Natural killer cell treated with Interleukin-12 subunit alpha and Interleukin-12 subunit beta and Interleukin-15 and Interleukin-18, amount 100 ng/mL, for 72 hours (primary cell): ENCODE measurements around the gene TP53INP2. TPM values are rescaled to one million over a fixed set of nuclear protein-coding genes. Genes with fewer than 3 reads are reported as not detected.
"Not testable (repeated sequence)": the region's sequence is repeated elsewhere in the genome, so short reads cannot be mapped to it uniquely, and the experiment has no call there.

Source experiments
- ATAC-seq, 2 donors: fragments of 150-1000 bp; cut with Tn5 transposase in 1 of 2; sonication (Bioruptor Pico), chemical (Tn5 transposase) in 1 of 2; 2 replicates each; pipeline ENCODE4 v1.10.0; 2021
- DNase-seq: peaks from one replicate; pipeline ENCODE4 v3.0.0; 2022; ENCODE audit warnings: low spot score
- H3K27ac Mint-ChIP-seq, 2 donors: 1 replicate in 1 of 2; 2 replicates in 1 of 2; pipeline ENCODE4 v1.8.0; 2022; ENCODE audit warnings: mixed read lengths in 2 of 2, mild to moderate bottlenecking in 1 of 2, moderate library complexity in 1 of 2
- H3K27me3 Mint-ChIP-seq, 2 donors: 1 replicate in 1 of 2; 2 replicates in 1 of 2; pipeline ENCODE4 v1.8.0; 2022; ENCODE audit warnings: mixed read lengths in 2 of 2
- H3K36me3 Mint-ChIP-seq: one replicate; pipeline ENCODE4 v1.8.0; 2022; ENCODE audit warnings: mixed read lengths
- H3K4me1 Mint-ChIP-seq, 2 donors: 1 replicate in 1 of 2; 2 replicates in 1 of 2; pipeline ENCODE4 v1.8.0; 2022; ENCODE audit warnings: low read depth in 2 of 2, mixed read lengths in 2 of 2, mild to moderate bottlenecking in 1 of 2
- H3K4me3 Mint-ChIP-seq: one replicate; pipeline ENCODE4 v1.8.0; 2022; ENCODE audit warnings: mixed read lengths
- H3K9me3 Mint-ChIP-seq: 2 replicates; pipeline ENCODE4 v1.8.0; 2022; ENCODE audit warnings: mixed read lengths
- total RNA-seq, 2 donors: library from RNA; stranded (reverse); gene quantifications; one replicate each; pipeline ENCODE4 v1.2.3, GENCODE V29; 2022

Gene TP53INP2, protein sequence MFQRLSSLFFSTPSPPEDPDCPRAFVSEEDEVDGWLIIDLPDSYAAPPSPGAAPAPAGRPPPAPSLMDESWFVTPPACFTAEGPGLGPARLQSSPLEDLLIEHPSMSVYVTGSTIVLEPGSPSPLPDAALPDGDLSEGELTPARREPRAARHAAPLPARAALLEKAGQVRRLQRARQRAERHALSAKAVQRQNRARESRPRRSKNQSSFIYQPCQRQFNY
- 1 to 10 TPM; 3.0 to 4.3 TPM for total RNA-seq

GRCh38 chr20:34704177-34705007 is at the start of gene TP53INP2:
Gene TP53INP2, plus strand, starts transcription at chr20:34704344. Its CDS starts 4,396 bp downstream, at chr20:34708740.
- peak within 1 kb of the TSS; percentile 97 for H3K4me3 Mint-ChIP-seq
- peak within 1 kb of the TSS; percentile 72 to 95 for H3K27ac Mint-ChIP-seq
- no peaks in the 10 kb centered on the region for H3K36me3 Mint-ChIP-seq
- ATAC-seq (peak; percentile 81 to 87), DNase-seq (peak; percentile 92)
- H3K9me3 Mint-ChIP-seq: no peaks in the 10 kb centered on the region
- peaks cover 31 to 33% of the 10 kb centered on the region in 2 donors for H3K4me1 Mint-ChIP-seq
- H3K27me3 Mint-ChIP-seq: peaks cover 0 to 7% of the 10 kb centered on the region in 2 donors

DNA sequence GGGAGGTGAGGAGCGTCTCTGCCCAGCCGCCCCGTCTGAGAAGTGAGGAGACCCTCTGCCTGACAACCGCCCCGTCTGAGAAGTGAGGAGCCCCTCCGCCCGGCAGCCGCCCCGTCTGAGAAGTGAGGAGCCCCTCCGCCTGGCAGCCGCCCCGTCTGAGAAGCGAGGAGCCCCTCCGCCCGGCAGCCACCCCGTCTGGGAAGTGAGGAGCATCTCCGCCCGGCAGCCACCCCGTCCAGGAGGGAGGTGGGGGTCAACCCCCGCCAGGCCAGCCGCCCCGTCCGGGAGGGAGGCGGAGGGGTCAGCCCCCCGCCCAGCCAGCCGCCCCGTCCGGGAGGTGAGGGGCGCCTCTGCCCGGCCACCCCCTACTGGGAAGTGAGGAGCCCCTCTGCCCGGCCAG is 45.5 kb upstream of the TP53INP2 start:
- H3K4me1 Mint-ChIP-seq, H3K27me3 Mint-ChIP-seq, H3K27ac Mint-ChIP-seq, DNase-seq, H3K36me3 Mint-ChIP-seq, H3K4me3 Mint-ChIP-seq, H3K9me3 Mint-ChIP-seq, ATAC-seq: not testable (repeated sequence)

- H3K9me3 Mint-ChIP-seq, DNase-seq, H3K4me1 Mint-ChIP-seq, ATAC-seq, H3K27me3 Mint-ChIP-seq, H3K4me3 Mint-ChIP-seq, H3K36me3 Mint-ChIP-seq, H3K27ac Mint-ChIP-seq: not testable (repeated sequence)
These were observed 42.3 kb upstream of the TP53INP2 start for GRCh38 chr20:34661811-34662210.

GRCh38 chr20:34663213-34663943 is 40.8 kb upstream of the TP53INP2 start:
- Mint-ChIP-seq H3K27ac (no peak overlapping the region), H3K36me3 (no peaks in the 10 kb centered on the region), H3K4me3 (no peak overlapping the region)

GRCh38 chr20:34664751-34665150 is 39.4 kb upstream of the TP53INP2 start:
- not testable (repeated sequence) for H3K4me3 Mint-ChIP-seq, H3K27ac Mint-ChIP-seq, DNase-seq, H3K27me3 Mint-ChIP-seq, H3K9me3 Mint-ChIP-seq, H3K36me3 Mint-ChIP-seq, H3K4me1 Mint-ChIP-seq, ATAC-seq

More at GRCh38 chr20:34663213-34663943, 40.8 kb upstream of the TP53INP2 start:
- Mint-ChIP-seq H3K27me3 (no peaks in the 10 kb centered on the region), H3K9me3 (no peaks in the 10 kb centered on the region), H3K4me1 (peaks cover 2 to 7% of the 10 kb centered on the region in 2 donors)
- ATAC-seq: no peak
- no peak for DNase-seq

DNA sequence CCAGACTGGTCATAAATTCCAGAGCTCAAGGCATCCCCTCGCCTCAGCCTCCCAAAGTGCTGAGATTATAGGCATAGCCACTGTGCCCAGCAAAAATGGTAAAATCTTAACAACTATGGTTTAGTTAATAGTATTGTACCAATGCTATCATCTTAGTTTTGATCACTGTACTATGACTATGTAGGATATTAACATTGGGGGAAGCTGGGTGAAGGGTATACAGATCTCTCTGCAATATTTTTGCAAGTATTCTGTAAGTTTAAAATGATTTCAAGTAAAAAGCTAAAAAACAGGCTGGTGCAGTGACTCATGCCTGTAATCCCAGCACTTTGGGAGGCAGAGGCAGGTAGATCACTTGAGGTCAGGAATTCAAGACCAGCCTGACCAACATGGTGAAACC is 35.0 kb upstream of the TP53INP2 start:
- Mint-ChIP-seq H3K27ac (no peak overlapping the region), H3K27me3 (no peaks in the 10 kb centered on the region), H3K4me1 (peaks cover 0 to 4% of the 10 kb centered on the region in 2 donors), H3K4me3 (no peak overlapping the region), H3K36me3 (no peaks in the 10 kb centered on the region), H3K9me3 (no peaks in the 10 kb centered on the region)
- DNase-seq (no peak), ATAC-seq (no peak)

- Mint-ChIP-seq H3K9me3 (no peaks in the 10 kb centered on the region), H3K4me3 (no peak overlapping the region), H3K4me1 (peaks cover 7 to 15% of the 10 kb centered on the region in 2 donors), H3K27me3 (no peaks in the 10 kb centered on the region), H3K36me3 (no peaks in the 10 kb centered on the region), H3K27ac (no peak overlapping the region)
- ATAC-seq: no peak
- DNase-seq: no peak
These were observed 30.7 kb upstream of the TP53INP2 start for GRCh38 chr20:34673412-34673811.

GRCh38 chr20:34675561-34675960 is 28.6 kb upstream of the TP53INP2 start:
- peak overlapping the region; percentile 95 for H3K4me3 Mint-ChIP-seq

DNA sequence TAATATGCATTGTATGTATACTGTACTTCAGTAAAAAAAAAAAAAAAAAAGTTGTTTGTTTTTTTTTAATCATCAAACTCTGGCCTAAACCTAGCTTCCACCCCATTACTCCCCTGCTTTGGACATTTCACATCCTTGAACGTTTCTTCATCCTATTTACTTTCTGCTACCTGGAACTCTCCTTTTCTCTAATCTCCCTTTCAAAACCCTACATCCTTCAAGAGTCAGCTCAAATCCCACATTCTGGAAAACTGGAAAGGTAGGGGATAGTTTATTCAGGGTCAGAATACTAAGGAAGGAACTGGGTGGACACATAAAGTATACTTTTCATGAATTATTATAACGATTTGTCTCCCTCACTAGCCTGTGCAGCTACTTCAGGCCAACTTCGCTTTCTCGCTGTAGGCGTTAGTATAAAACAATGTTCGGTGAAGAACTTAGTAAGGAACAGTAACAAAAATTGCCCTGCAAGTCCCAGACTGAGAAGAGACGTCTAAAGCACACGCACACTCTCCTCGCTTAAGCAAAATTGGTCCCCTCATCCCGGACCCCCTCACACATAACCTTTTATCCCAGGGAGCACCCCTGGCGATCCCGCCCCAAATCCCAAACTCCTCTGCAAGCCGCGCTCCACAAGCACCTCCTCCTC is 28.0 kb upstream of the TP53INP2 start:
- Mint-ChIP-seq H3K27ac (peak overlapping the region; percentile 80 to 85), H3K4me3 (peak overlapping the region; percentile 95), H3K4me1 (peaks cover 13 to 22% of the 10 kb centered on the region in 2 donors), H3K36me3 (no peaks in the 10 kb centered on the region), H3K27me3 (no peaks in the 10 kb centered on the region), H3K9me3 (no peaks in the 10 kb centered on the region)
- no peak for DNase-seq
- no peak for ATAC-seq

More at GRCh38 chr20:34675561-34675960, 28.6 kb upstream of the TP53INP2 start:
- H3K4me1 Mint-ChIP-seq: peaks cover 9 to 17% of the 10 kb centered on the region in 2 donors
- no peaks in the 10 kb centered on the region for H3K9me3 Mint-ChIP-seq
- no peaks in the 10 kb centered on the region for H3K27me3 Mint-ChIP-seq
- no peak for ATAC-seq
- H3K36me3 Mint-ChIP-seq: no peaks in the 10 kb centered on the region
- peak overlapping the region in 1 of 2 donors; percentile 80 for H3K27ac Mint-ChIP-seq
- DNase-seq: no peak

DNA sequence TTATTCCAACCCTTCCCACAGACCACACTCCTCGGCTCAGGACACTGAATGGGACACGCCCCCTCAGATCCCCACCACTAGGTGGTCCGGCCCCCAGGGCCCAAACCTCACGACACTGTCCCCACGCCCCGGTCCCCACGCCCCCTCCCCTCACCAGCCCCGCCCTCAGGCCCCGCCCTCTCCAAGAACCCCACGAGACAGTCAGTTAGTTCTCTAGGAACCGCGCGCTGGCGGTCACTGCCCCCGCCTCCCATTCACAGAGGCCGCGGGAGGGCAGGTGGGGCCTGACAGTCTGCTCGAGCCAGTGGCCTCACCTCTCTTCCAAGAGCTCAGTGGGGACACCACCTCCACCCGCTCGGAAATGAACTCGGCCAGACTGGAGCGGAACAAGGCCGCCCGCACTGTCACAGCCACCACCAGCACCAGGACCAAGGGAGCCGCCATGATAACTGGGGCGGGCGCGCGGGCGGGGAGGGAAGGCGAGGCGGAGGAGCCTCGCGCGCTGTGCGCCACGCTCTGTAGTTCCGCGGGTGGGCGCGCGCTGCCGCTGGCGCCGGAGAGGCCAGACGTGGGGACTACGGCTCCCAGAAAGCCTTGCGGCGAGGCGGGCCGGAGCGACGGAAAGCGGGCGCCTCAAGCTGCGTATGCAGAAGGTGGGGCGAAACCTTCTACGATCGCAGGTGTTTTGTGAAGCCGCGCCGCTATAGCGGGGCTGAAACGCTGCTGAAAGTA is 27.3 kb upstream of the TP53INP2 start, which contains the start of gene PIGU:
TSS of gene PIGU (minus strand) at position 451 of the 732 bp plus-strand sequence. CDS start at position 444, 7 bp downstream.
- DNase-seq: peak; percentile 97
- peaks cover 13 to 22% of the 10 kb centered on the region in 2 donors for H3K4me1 Mint-ChIP-seq

GRCh38 chr20:34680586-34681175 is 23.5 kb upstream of the TP53INP2 start:
- H3K4me3 Mint-ChIP-seq: no peak overlapping the region
- H3K27me3 Mint-ChIP-seq: no peaks in the 10 kb centered on the region
- no peaks in the 10 kb centered on the region for H3K36me3 Mint-ChIP-seq
- peak overlapping the region; percentile 16 to 22 for H3K27ac Mint-ChIP-seq
- no peak for ATAC-seq
- DNase-seq: no peak
- H3K4me1 Mint-ChIP-seq: peaks cover 13 to 17% of the 10 kb centered on the region in 2 donors
- no peaks in the 10 kb centered on the region for H3K9me3 Mint-ChIP-seq

More for the DNA sequence above, 27.3 kb upstream of the TP53INP2 start, which contains the start of gene PIGU:
- no peaks in the 10 kb centered on the region for H3K36me3 Mint-ChIP-seq
- peak within 1 kb of the TSS; percentile 95 for H3K4me3 Mint-ChIP-seq
- no peaks in the 10 kb centered on the region for H3K27me3 Mint-ChIP-seq
- H3K27ac Mint-ChIP-seq: peak within 1 kb of the TSS; percentile 80 to 85
- no peaks in the 10 kb centered on the region for H3K9me3 Mint-ChIP-seq
- ATAC-seq: peak; percentile 99

- Mint-ChIP-seq H3K36me3 (no peaks in the 10 kb centered on the region), H3K4me1 (peaks cover 6 to 7% of the 10 kb centered on the region in 2 donors), H3K27me3 (no peaks in the 10 kb centered on the region), H3K9me3 (no peaks in the 10 kb centered on the region), H3K27ac (no peak overlapping the region), H3K4me3 (no peak overlapping the region)
- DNase-seq: no peak
- ATAC-seq: no peak
These were observed 20.5 kb upstream of the TP53INP2 start for GRCh38 chr20:34683667-34684066.
